Upper lobe of left lung (tissue), 6 donors: ENCODE data around the gene PRAMEF18. TPM values are rescaled to one million over a fixed set of nuclear protein-coding genes. Genes with fewer than 3 reads are reported as not detected.
"Not testable (repeated sequence)": the region's sequence is repeated elsewhere in the genome, so short reads cannot be mapped to it uniquely, and the experiment has no call there.

ENCODE experiments used
- ATAC-seq, 2 donors: fragments of 200-7000 bp; cut with Tn5 transposase; one replicate each; pipeline ENCODE4 v1.9.1; 2022; ENCODE audit warnings: mild to moderate bottlenecking in 2 of 2, moderate library complexity in 2 of 2; ENCODE audit not compliant: low FRiP score in 2 of 2
- DNase-seq, 2 donors: peaks; one replicate each; pipeline ENCODE4 v3.0.0-alpha.2; 2019 to 2020
- H3K27ac ChIP-seq, 4 donors: fragments of 200-600 bp; sonication (generic); one replicate each; pipeline ENCODE4 v1.5.1; 2016 to 2019
- H3K27me3 ChIP-seq, 4 donors: fragments of 200-600 bp; sonication (generic); one replicate each; pipeline ENCODE4 v1.5.1; 2017 to 2019
- H3K36me3 ChIP-seq, 4 donors: fragments of 200-600 bp; sonication (generic); one replicate each; pipeline ENCODE4 v1.5.1; 2016 to 2019
- H3K4me1 ChIP-seq, 4 donors: fragments of 200-600 bp; sonication (generic); one replicate each; pipeline ENCODE4 v1.5.1; 2018 to 2019
- H3K4me3 ChIP-seq, 4 donors: fragments of 200-600 bp; sonication (generic); one replicate each; pipeline ENCODE4 v1.5.1; 2017 to 2019; ENCODE audit warnings: mild to moderate bottlenecking in 2 of 4, moderate library complexity in 1 of 4
- H3K9me3 ChIP-seq, 4 donors: fragments of 200-600 bp; sonication (generic); one replicate each; pipeline ENCODE4 v1.5.1; 2018 to 2019
- EP300 ChIP-seq, 4 donors: sonication (generic); formaldehyde crosslinking; IDR thresholded peaks; one replicate each; pipeline ENCODE4 v1.5.1; 2017; ENCODE audit warnings: antibody characterized with exemption in 4 of 4, control low read depth in 2 of 4
- POLR2A ChIP-seq, 4 donors: fragments of 450-650 bp; IDR thresholded peaks; one replicate each; pipeline ENCODE4 v1.5.1; 2016 to 2017; ENCODE audit warnings: antibody characterized with exemption in 4 of 4, mild to moderate bottlenecking in 2 of 4
- POLR2AphosphoS5 ChIP-seq, 2 donors: sonication (generic); formaldehyde crosslinking; IDR thresholded peaks; one replicate each; pipeline ENCODE4 v1.5.1; 2017; ENCODE audit warnings: antibody characterized with exemption in 2 of 2
- WGBS, 2 donors: methylation state at CpG; one replicate each; pipeline ENCODE4 v1.1.5; 2017 to 2018; 5-methylcytosine and 5-hydroxymethylcytosine counted together
- total RNA-seq, 6 donors: library from RNA; depleted of rRNA in 4 of 6; stranded (reverse); fragments of >200 nt in 4 of 6; gene quantifications; one replicate each; pipeline versions ENCODE4 v1.1.0 to v1.2.1, GENCODE V29; 2016 to 2021
- TF ChIP-seq, protein P1 (sequence below), 6 experiments: fragments of 450-650 bp in 4 of 6; fragments of 200-600 bp in 2 of 6; sonication (generic) in 2 of 6; IDR thresholded peaks; one replicate each; pipeline ENCODE4 v1.5.1; 2016 to 2019; ENCODE audit warnings: antibody characterized with exemption in 6 of 6
- donor health status: DM: no; HTN: no; CAD: no; lungs with moderate emphysema.
- donor health status: DM: no; HTN: yes; CAD: no; lungs with severe emphysema.

The PRAMEF18 gene
- total RNA-seq, 6 donors from 2014 or later: not detected

GRCh38 chr1:13230601-13231000 is 4.6 kb upstream of the PRAMEF18 start:
- not testable (repeated sequence) for DNase-seq, H3K36me3 ChIP-seq, H3K27ac ChIP-seq, H3K4me1 ChIP-seq, H3K9me3 ChIP-seq, H3K27me3 ChIP-seq, H3K4me3 ChIP-seq
- WGBS, 2 donors: 73 to 82% methylated on average over 2 of the region's 2 CpGs
- ATAC-seq: peak in 1 of 2 donors; percentile 2

DNA sequence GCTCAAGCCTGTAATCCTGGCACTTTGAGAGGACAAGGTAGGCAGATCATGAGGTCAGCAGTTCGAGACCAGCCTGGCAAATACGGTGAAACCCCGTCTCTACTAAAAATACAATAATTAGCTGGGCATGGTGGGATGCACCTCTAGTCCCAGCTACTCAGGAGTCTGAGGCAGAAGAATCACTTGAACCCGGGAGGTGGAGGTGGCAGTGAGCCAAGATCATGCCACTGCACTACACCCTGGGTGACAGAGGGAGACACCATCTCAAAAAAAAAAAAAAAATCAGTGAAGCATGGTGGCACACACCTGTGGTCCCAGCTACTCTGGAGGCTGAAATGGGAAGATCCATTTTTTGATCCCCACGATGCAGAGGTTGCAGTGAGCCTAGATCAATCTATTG is 4.1 kb upstream of the PRAMEF18 start:
- not testable (repeated sequence) for H3K27me3 ChIP-seq, H3K36me3 ChIP-seq, H3K4me3 ChIP-seq, ATAC-seq, H3K27ac ChIP-seq, DNase-seq, H3K4me1 ChIP-seq, H3K9me3 ChIP-seq
- 71 to 77% methylated on average over 5 of the region's 5 CpGs for WGBS, 2 donors

- H3K36me3 ChIP-seq: no peaks in the 10 kb centered on the region
- ATAC-seq (no peak), DNase-seq (peak in 1 of 2 donors; percentile 42)
- H3K4me1 ChIP-seq: no peaks in the 10 kb centered on the region
- 76% methylated on average over 7 of the region's 7 CpGs for WGBS, 2 donors
- TF ChIP-seq POLR2A (IDR thresholded peaks at IDR 0.05) (no peak), EP300 (IDR thresholded peaks at IDR 0.05) (no peak), POLR2AphosphoS5 (IDR thresholded peaks at IDR 0.05) (no peak)
- TF ChIP-seq, protein P1, sequence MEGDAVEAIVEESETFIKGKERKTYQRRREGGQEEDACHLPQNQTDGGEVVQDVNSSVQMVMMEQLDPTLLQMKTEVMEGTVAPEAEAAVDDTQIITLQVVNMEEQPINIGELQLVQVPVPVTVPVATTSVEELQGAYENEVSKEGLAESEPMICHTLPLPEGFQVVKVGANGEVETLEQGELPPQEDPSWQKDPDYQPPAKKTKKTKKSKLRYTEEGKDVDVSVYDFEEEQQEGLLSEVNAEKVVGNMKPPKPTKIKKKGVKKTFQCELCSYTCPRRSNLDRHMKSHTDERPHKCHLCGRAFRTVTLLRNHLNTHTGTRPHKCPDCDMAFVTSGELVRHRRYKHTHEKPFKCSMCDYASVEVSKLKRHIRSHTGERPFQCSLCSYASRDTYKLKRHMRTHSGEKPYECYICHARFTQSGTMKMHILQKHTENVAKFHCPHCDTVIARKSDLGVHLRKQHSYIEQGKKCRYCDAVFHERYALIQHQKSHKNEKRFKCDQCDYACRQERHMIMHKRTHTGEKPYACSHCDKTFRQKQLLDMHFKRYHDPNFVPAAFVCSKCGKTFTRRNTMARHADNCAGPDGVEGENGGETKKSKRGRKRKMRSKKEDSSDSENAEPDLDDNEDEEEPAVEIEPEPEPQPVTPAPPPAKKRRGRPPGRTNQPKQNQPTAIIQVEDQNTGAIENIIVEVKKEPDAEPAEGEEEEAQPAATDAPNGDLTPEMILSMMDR (IDR thresholded peaks at IDR 0.05): peak in 3 of 6 experiments; percentile 8 to 38 (median 35)
- H3K9me3 ChIP-seq: no peaks in the 10 kb centered on the region
- no peak overlapping the region for H3K27ac ChIP-seq
- H3K4me3 ChIP-seq: no peak overlapping the region
- H3K27me3 ChIP-seq: no peaks in the 10 kb centered on the region
Measured at GRCh38 chr1:13228343-13228781, 2.4 kb upstream of the PRAMEF18 start.

DNA sequence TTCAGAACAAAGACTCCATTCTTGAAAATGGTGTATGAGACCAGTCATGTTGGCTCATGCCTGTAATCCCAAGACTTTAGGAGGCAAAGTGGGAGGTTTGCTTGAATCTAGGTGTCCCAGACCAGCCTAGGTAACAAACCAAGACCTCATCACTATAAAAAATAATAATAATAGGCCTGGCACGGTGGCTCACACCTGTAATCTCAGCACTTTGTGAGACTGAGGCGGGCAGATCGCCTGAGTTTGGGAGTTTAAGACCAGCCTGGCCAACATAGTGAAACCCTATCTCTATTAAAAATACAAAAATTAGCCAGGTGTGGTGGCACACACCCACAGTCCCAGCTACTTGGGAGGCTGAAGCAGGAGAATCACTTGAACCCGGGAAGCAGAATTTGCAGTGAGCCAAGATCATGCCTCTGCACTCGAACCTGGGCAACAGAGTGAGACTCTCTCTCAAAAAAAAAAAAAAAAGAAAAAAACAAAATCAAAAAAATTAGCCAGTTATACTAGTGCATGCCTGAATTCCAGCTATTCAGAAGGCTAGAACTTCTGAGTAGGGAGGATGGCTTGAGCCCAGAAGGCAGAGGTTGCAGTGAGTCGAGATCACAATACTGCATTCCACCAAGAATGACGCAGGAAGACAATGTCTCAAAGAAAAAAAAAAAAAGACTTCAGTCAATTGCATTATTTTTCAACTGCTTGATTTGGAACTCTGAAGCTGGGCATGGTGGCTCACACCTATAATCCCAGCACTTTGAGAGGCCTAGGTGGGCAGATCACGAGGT is 1.5 kb upstream of the PRAMEF18 start:
- H3K36me3 ChIP-seq, DNase-seq, H3K4me1 ChIP-seq, H3K9me3 ChIP-seq, H3K27me3 ChIP-seq, H3K4me3 ChIP-seq, ATAC-seq, H3K27ac ChIP-seq: not testable (repeated sequence)
- 88% methylated on average over 8 of the region's 8 CpGs for WGBS, 2 donors

- Histone ChIP-seq H3K27me3 (no peaks in the 10 kb centered on the region), H3K4me3 (no peak overlapping the region), H3K4me1 (no peaks in the 10 kb centered on the region), H3K36me3 (no peaks in the 10 kb centered on the region), H3K27ac (no peak overlapping the region), H3K9me3 (no peaks in the 10 kb centered on the region)
- ATAC-seq (peak; percentile 34 to 55), DNase-seq (no peak)
- WGBS, 2 donors: 86 to 87% methylated on average over 5 of the region's 5 CpGs
- TF ChIP-seq EP300 (IDR thresholded peaks at IDR 0.05) (no peak), POLR2AphosphoS5 (IDR thresholded peaks at IDR 0.05) (no peak), POLR2A (IDR thresholded peaks at IDR 0.05) (no peak)
- TF ChIP-seq, protein P1 (IDR thresholded peaks at IDR 0.05): no peak
Measured at GRCh38 chr1:13224480-13225060, 1.4 kb downstream of the PRAMEF18 start.

DNA sequence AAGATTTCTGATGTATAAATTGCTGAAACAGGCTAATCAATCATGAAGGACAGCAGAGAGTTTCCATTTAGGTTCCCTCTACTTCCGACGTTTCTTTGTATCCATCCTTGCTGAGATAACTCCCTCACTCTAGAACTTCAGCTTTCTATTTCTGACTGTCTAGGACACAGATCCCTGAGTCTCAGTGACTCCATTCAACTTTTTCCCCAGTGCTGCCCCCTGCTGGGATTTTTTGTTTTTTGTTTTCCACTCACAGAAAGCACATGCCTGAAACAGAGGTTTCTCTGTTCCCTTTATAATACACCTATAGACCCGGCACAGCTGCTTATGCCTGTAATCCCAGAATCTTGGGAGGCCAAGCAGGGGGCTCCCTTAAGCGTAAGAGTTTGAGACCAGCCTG is 3.2 kb downstream of the PRAMEF18 start:
- not testable (repeated sequence) for H3K27me3 ChIP-seq, ATAC-seq, H3K4me3 ChIP-seq, H3K4me1 ChIP-seq, H3K36me3 ChIP-seq, H3K27ac ChIP-seq, DNase-seq, H3K9me3 ChIP-seq
- no CpG with 5 or more reads among the region's 4 CpGs for WGBS, 2 donors

DNA sequence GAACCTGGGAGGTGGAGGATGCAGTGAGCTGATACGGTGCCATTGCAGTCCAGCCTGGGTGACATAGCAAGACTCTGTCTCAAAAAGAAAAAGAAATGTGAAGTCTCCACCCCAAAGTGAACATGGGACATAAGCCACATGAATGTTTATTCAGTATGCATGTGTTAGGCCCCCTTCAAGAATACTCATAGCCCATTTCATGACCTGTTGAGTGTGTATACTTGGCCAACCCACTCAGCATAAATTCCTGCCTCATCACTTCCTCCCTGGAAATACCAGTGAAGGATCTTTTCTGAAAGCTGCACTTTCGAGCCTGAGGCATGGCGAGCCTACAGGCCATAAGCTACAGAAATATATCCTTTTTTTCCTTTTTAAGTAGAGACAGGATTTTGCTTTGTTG is 6.8 kb downstream of the PRAMEF18 start:
- H3K4me1 ChIP-seq, DNase-seq, H3K27ac ChIP-seq, H3K4me3 ChIP-seq, H3K36me3 ChIP-seq, H3K9me3 ChIP-seq, H3K27me3 ChIP-seq, ATAC-seq: not testable (repeated sequence)
- WGBS, 2 donors: no CpG with 5 or more reads among the region's 3 CpGs

DNA sequence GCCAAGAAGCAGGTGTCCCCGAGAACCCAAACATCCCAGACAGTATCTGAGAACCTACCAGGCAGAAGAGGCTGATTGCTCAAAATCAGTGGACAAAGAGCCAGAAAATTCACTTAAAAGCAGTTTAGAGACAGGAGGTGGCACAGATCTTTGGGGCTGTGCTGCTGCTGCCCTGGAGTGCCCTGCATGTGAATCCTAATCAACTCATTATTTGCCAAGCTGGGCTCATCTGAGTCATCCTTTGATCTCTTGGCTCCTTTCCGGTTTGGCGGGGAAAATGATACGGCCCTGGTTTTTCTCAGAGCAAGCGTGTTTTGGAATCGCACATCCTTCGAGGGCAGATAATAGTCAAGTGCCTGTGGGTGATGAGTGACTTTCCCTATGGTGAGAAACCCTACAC is 9.3 kb downstream of the PRAMEF18 start:
- not testable (repeated sequence) for DNase-seq, H3K9me3 ChIP-seq, H3K36me3 ChIP-seq, H3K27me3 ChIP-seq, H3K4me3 ChIP-seq, H3K27ac ChIP-seq, H3K4me1 ChIP-seq, ATAC-seq
- WGBS, 2 donors: no CpG with 5 or more reads among the region's 7 CpGs

DNA sequence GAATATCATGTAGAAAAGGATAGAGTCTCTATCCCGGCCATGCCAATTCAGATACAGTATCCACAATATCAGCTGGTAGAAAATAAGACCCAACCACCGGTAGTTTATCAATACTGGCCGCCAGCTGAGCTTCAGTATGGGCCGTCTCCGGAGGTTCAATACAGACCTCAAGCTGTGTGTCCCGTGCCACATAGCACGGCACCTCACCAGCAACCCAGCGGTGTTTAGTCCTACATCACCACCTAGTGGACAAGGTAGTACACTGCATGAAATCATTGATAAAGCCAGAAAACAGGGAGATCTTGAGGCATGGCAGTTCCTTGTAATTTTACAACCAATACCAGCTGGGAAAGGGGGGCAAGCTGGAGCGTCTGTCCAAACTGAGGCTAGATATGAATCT is 17.2 kb downstream of the PRAMEF18 start:
- H3K27me3 ChIP-seq, H3K9me3 ChIP-seq, H3K27ac ChIP-seq, H3K4me3 ChIP-seq, H3K36me3 ChIP-seq, DNase-seq, ATAC-seq, H3K4me1 ChIP-seq: not testable (repeated sequence)
- no CpG with 5 or more reads among the region's 9 CpGs for WGBS, 2 donors

DNA sequence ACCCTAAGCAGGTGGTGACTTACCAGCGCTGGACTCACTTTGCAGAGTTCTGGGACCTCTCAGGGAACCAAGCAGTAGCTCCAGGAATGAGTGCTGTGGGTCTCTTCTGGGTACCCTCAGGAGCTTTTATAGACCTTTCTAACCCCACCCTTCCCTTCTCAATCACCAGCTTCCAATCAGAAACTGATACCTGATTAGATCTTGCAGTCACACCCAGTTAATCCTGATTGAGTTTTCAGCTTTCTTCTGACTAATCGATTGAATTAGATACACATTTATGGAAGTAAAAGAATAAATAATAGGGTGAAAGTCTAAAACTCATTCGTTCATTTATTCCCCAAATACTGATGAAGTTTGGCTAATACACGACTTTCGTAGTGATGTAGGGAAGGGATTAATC is 24.6 kb downstream of the PRAMEF18 start, which contains the start of gene PRAMEF13:
Gene PRAMEF13, minus strand, starts transcription at position 101 of the 400 bp plus-strand sequence. CDS start 1,820 bp downstream, outside the sequence.
- H3K27me3 ChIP-seq, H3K36me3 ChIP-seq, ATAC-seq, H3K4me3 ChIP-seq, H3K27ac ChIP-seq, H3K4me1 ChIP-seq, DNase-seq, H3K9me3 ChIP-seq: not testable (repeated sequence)
- no CpG with 5 or more reads among the region's 5 CpGs for WGBS, 2 donors
